ENCODE measurements around the gene NPPA.

DNA sequence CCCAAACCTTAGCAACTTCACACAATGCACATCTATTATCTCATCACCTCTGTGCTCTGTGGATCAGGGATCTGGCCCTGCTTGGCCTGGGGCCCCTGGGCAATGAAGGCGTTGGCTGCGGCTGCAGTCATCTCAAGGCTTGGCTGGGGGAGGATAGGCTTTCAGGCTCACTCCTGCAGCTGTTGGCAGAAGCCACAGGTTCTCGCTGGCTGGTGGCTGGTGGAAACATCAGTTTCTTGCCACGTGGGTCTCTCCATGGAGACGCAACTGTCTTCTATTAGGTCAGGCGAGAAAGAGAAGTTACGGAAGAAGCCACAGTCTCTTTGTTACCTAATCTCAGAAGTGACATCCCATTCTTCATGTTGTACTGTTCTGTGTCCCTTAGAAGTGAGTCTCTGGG is 3.6 kb upstream of the NPPA start:
- TF ChIP-seq, protein P1, sequence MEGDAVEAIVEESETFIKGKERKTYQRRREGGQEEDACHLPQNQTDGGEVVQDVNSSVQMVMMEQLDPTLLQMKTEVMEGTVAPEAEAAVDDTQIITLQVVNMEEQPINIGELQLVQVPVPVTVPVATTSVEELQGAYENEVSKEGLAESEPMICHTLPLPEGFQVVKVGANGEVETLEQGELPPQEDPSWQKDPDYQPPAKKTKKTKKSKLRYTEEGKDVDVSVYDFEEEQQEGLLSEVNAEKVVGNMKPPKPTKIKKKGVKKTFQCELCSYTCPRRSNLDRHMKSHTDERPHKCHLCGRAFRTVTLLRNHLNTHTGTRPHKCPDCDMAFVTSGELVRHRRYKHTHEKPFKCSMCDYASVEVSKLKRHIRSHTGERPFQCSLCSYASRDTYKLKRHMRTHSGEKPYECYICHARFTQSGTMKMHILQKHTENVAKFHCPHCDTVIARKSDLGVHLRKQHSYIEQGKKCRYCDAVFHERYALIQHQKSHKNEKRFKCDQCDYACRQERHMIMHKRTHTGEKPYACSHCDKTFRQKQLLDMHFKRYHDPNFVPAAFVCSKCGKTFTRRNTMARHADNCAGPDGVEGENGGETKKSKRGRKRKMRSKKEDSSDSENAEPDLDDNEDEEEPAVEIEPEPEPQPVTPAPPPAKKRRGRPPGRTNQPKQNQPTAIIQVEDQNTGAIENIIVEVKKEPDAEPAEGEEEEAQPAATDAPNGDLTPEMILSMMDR (IDR thresholded peaks at IDR 0.05), result no peak
- TF ChIP-seq POLR2A (IDR thresholded peaks at IDR 0.05; ENCODE audit: low read depth), result no peak
- no peak for TF ChIP-seq EP300 (IDR thresholded peaks at IDR 0.05)
- no peak for TF ChIP-seq POLR2AphosphoS5 (IDR thresholded peaks at IDR 0.05)
